Mesodermal cell (in vitro differentiated cells): ENCODE data around the gene CLDN14.

Source experiments
- H3K27ac ChIP-seq: 2 replicates; pipeline ENCODE4 v1.7.0; 2013; ENCODE audit warnings: mild to moderate bottlenecking, low read depth, low read length, moderate library complexity; ENCODE audit not compliant: severe bottlenecking
- H3K36me3 ChIP-seq: 2 replicates; pipeline ENCODE4 v1.7.1; 2013; ENCODE audit warnings: mild to moderate bottlenecking, low read length, moderate library complexity; ENCODE audit not compliant: control insufficient read depth, insufficient read depth
- H3K4me1 ChIP-seq: one replicate; pipeline ENCODE4 v1.7.1; 2013; ENCODE audit warnings: mild to moderate bottlenecking, low read length; ENCODE audit not compliant: insufficient read depth, control insufficient read depth, poor library complexity, severe bottlenecking
- H3K4me3 ChIP-seq: 2 replicates; pipeline ENCODE4 v1.7.0; 2013; ENCODE audit warnings: low read length, control low read depth, mild to moderate bottlenecking; ENCODE audit not compliant: insufficient read depth, poor library complexity, severe bottlenecking; ENCODE audit errors: extremely low read depth
- H3K9me3 ChIP-seq: 2 replicates; pipeline ENCODE4 v1.7.1; 2013; ENCODE audit warnings: mild to moderate bottlenecking, low read length, moderate library complexity; ENCODE audit not compliant: control insufficient read depth
- WGBS, 2 experiments: methylation state at CpG; one replicate each; pipeline ENCODE4 v1.1.5; 2013; ENCODE audit warnings: missing lambda C conversion rate in 2 of 2; ENCODE audit not compliant: insufficient coverage in 2 of 2; 5-methylcytosine and 5-hydroxymethylcytosine counted together

CLDN14 gene

GRCh38 chr21:36434144-36434543, 45.8 kb downstream of the CLDN14 start:
- Histone ChIP-seq H3K4me3 (no peak overlapping the region), H3K27ac (no peak overlapping the region), H3K9me3 (no peaks in the 10 kb centered on the region), H3K4me1 (peaks cover 28% of the 10 kb centered on the region), H3K36me3 (no peaks in the 10 kb centered on the region)
- WGBS, 2 experiments = 84 to 94% methylated on average over 6 of the region's 6 CpGs

GRCh38 chr21:36433059-36433709, 46.7 kb downstream of the CLDN14 start:
- WGBS, 2 experiments = 94 to 98% methylated on average over 3 to 4 of the region's 7 CpGs
- H3K9me3 ChIP-seq = no peaks in the 10 kb centered on the region
- H3K4me3 ChIP-seq = no peak overlapping the region
- peaks cover 36% of the 10 kb centered on the region for H3K4me1 ChIP-seq
- no peaks in the 10 kb centered on the region for H3K36me3 ChIP-seq
- no peak overlapping the region for H3K27ac ChIP-seq

GRCh38 chr21:36431252-36431651, 48.7 kb downstream of the CLDN14 start:
- no peaks in the 10 kb centered on the region for H3K36me3 ChIP-seq
- H3K27ac ChIP-seq = no peak overlapping the region
- 90 to 100% methylated on average over 1 to 2 of the region's 4 CpGs for WGBS, 2 experiments
- no peak overlapping the region for H3K4me3 ChIP-seq
- H3K4me1 ChIP-seq = peaks cover 40% of the 10 kb centered on the region
- H3K9me3 ChIP-seq = no peaks in the 10 kb centered on the region

- Histone ChIP-seq H3K9me3 (no peaks in the 10 kb centered on the region), H3K27ac (peak overlapping the region; percentile 97), H3K4me3 (peak overlapping the region; percentile 31), H3K4me1 (peaks cover 40% of the 10 kb centered on the region), H3K36me3 (no peaks in the 10 kb centered on the region)
- WGBS, 2 experiments = 88 to 96% methylated on average over 3 to 4 of the region's 4 CpGs
These were observed 49.1 kb downstream of the CLDN14 start for GRCh38 chr21:36430841-36431240.

GRCh38 chr21:36429947-36430546, 49.9 kb downstream of the CLDN14 start:
- WGBS, 2 experiments = 37 to 42% methylated on average over 22 of the region's 22 CpGs
- Histone ChIP-seq H3K4me3 (peak overlapping the region; percentile 31), H3K9me3 (no peaks in the 10 kb centered on the region), H3K36me3 (no peaks in the 10 kb centered on the region), H3K4me1 (peaks cover 42% of the 10 kb centered on the region), H3K27ac (peak overlapping the region; percentile 97)

- peak overlapping the region; percentile 97 for H3K27ac ChIP-seq
- peaks cover 51% of the 10 kb centered on the region for H3K4me1 ChIP-seq
- H3K36me3 ChIP-seq = no peaks in the 10 kb centered on the region
- H3K4me3 ChIP-seq = no peak overlapping the region
- 91% methylated on average over 11 to 12 of the region's 12 CpGs for WGBS, 2 experiments
- H3K9me3 ChIP-seq = no peaks in the 10 kb centered on the region
These were observed 51.0 kb downstream of the CLDN14 start for GRCh38 chr21:36428761-36429432.

GRCh38 chr21:36427502-36427901, 52.4 kb downstream of the CLDN14 start:
- WGBS, 2 experiments = 92 to 100% methylated on average over 1 to 2 of the region's 4 CpGs

GRCh38 chr21:36425286-36425685, 54.6 kb downstream of the CLDN14 start:
- H3K27ac ChIP-seq = peak overlapping the region; percentile 16
- no peaks in the 10 kb centered on the region for H3K36me3 ChIP-seq
- H3K4me1 ChIP-seq = peaks cover 37% of the 10 kb centered on the region
- H3K9me3 ChIP-seq = no peaks in the 10 kb centered on the region
- WGBS, 2 experiments = 70 to 77% methylated on average over 7 to 8 of the region's 9 CpGs
- no peak overlapping the region for H3K4me3 ChIP-seq

More at GRCh38 chr21:36427502-36427901, 52.4 kb downstream of the CLDN14 start:
- H3K9me3 ChIP-seq = no peaks in the 10 kb centered on the region
- H3K36me3 ChIP-seq = no peaks in the 10 kb centered on the region
- H3K4me3 ChIP-seq = no peak overlapping the region
- H3K27ac ChIP-seq = no peak overlapping the region
- peaks cover 51% of the 10 kb centered on the region for H3K4me1 ChIP-seq

DNA sequence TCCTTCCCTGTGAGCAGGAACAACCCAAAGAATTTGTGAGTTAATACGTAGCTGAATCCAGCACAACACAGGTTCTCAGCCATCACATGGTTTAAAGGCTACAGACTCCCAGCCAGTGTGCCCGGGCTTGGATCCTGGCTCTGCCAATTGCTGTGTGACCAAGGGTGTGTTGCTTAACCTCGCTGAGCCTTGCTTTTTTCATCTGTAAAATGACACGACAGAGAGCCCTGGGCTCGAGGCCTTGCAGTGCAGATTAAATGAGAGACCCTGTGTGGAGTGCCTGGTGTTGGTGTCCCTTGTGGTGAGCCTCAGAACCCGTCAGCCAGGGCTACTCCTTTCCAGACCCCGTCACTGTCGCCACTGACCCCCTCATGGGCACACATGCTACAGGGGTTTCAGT, 55.3 kb downstream of the CLDN14 start:
- no peaks in the 10 kb centered on the region for H3K9me3 ChIP-seq
- H3K4me1 ChIP-seq = peaks cover 35% of the 10 kb centered on the region
- no peak overlapping the region for H3K27ac ChIP-seq
- no peaks in the 10 kb centered on the region for H3K36me3 ChIP-seq
- no peak overlapping the region for H3K4me3 ChIP-seq
- WGBS, 2 experiments = 97 to 100% methylated on average over 6 to 8 of the region's 8 CpGs

DNA sequence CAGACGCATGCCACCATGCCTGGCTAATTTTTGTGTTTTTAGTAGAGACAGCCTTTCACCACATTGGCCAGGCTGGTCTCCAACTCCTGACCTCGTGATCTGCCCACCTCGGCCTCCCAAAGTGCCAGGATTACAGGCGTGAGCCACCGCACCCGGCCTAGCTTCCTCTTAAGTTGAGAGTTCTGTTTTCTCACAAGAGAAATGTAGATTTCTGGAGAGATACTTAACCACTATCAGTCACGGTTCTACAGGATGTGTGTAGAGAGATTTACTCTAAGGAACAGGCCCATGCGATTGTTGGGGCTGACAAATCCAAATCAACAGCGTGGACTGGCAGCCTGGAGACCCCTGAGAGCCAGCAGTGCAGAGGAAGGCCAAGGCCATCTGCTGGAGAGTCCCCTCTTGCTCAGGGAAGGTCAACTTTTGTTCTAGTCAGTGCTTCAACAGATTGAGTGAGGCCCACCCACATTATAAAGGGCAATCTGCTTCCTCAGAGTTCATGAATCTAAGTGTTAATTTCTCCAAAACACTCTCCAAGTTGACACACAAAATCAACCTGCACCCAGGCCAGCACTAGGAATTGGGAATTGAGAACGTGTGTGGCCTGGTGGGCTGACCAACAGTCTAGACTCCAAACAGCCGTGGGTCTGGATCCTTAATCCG, 56.0 kb downstream of the CLDN14 start:
- Histone ChIP-seq H3K27ac (no peak overlapping the region), H3K36me3 (no peaks in the 10 kb centered on the region), H3K9me3 (no peaks in the 10 kb centered on the region), H3K4me1 (peaks cover 28% of the 10 kb centered on the region), H3K4me3 (no peak overlapping the region)
- 96 to 98% methylated on average over 9 to 12 of the region's 12 CpGs for WGBS, 2 experiments
